Brain microvascular endothelial cell (primary cell): ENCODE data around the gene CALN1.

ENCODE experiments used
- DNase-seq: peaks from one replicate; pipeline ENCODE4 v3.0.0-alpha.2; 2020
- H3K27ac ChIP-seq: fragments of 250-450 bp; sonication (Bioruptor Pico); 2 replicates; pipeline ENCODE4 v1.5.1; 2020; ENCODE audit warnings: mild to moderate bottlenecking, moderate library complexity
- H3K27me3 ChIP-seq: fragments of 250-450 bp; sonication (Bioruptor Pico); replicated peaks from 2 replicates; pipeline ENCODE4 v1.5.1; 2020; ENCODE audit warnings: mild to moderate bottlenecking
- H3K36me3 ChIP-seq: fragments of 250-450 bp; sonication (Bioruptor Pico); replicated peaks from 2 replicates; pipeline ENCODE4 v1.5.1; 2020; ENCODE audit warnings: mild to moderate bottlenecking
- H3K4me3 ChIP-seq: 2 replicates; pipeline ENCODE4 v1.5.1; 2011; ENCODE audit warnings: low read depth, mild to moderate bottlenecking, control low read depth, low read length, moderate library complexity
- CTCF ChIP-seq: IDR thresholded peaks from 2 replicates; pipeline ENCODE4 v1.5.1; 2011; ENCODE audit warnings: low read depth, mild to moderate bottlenecking, moderate library complexity, low read length, control low read depth, inconsistent platforms; ENCODE audit errors: missing control alignments
- in situ Hi-C: cut with HindIII; loops from 2 replicates; pipeline ENCODE4 v1.10.0; 2017; ENCODE audit warnings: low sequenced_read_pairs, low pct_ligation_motif_present

CALN1 gene

GRCh38 chr7:72334066-72334465, 78.1 kb downstream of the CALN1 start:
- Histone ChIP-seq H3K4me3 (no peak overlapping the region), H3K36me3 (no peaks in the 10 kb centered on the region), H3K27ac (no peak overlapping the region), H3K27me3 (peaks cover 12% of the 10 kb centered on the region)
- DNase-seq = no peak
- in situ Hi-C loops = no loop called here
- no peak for TF ChIP-seq CTCF

- no peak overlapping the region for H3K27ac ChIP-seq
- no peaks in the 10 kb centered on the region for H3K36me3 ChIP-seq
- H3K27me3 ChIP-seq = no peaks in the 10 kb centered on the region
- no peak for TF ChIP-seq CTCF
- H3K4me3 ChIP-seq = no peak overlapping the region
- in situ Hi-C loops = no loop called here
- DNase-seq = no peak
Measured at GRCh38 chr7:72326811-72327210, 85.3 kb downstream of the CALN1 start.

- Histone ChIP-seq H3K27me3 (no peaks in the 10 kb centered on the region), H3K4me3 (no peak overlapping the region), H3K27ac (no peak overlapping the region), H3K36me3 (no peaks in the 10 kb centered on the region)
- DNase-seq = no peak
- TF ChIP-seq CTCF = no peak
- in situ Hi-C loops = no loop called here
Measured at GRCh38 chr7:72326365-72326764, 85.8 kb downstream of the CALN1 start.

DNA sequence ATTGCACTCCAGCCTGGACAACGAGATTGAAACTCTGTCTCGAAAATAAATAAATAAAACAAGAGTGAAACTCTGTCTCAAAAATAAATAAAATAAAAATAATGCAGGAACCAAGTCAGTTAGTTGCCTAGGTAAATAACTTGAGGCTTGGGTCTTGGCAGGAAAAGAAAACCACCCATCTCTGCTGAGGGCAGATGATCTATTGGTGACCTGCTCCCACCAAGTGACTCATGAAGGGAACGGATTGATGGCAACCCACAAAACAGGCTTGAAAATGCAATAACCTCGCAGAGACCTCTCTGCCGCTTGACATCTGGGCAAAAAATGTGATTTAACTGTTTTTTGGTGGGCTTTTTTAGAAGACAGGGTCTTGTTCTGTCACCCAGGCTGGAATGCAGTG, 86.6 kb downstream of the CALN1 start:
- DNase-seq = no peak
- no peak overlapping the region for H3K27ac ChIP-seq
- TF ChIP-seq CTCF = no peak
- H3K4me3 ChIP-seq = no peak overlapping the region
- H3K36me3 ChIP-seq = no peaks in the 10 kb centered on the region
- H3K27me3 ChIP-seq = no peaks in the 10 kb centered on the region
- in situ Hi-C loops = no loop called here

DNA sequence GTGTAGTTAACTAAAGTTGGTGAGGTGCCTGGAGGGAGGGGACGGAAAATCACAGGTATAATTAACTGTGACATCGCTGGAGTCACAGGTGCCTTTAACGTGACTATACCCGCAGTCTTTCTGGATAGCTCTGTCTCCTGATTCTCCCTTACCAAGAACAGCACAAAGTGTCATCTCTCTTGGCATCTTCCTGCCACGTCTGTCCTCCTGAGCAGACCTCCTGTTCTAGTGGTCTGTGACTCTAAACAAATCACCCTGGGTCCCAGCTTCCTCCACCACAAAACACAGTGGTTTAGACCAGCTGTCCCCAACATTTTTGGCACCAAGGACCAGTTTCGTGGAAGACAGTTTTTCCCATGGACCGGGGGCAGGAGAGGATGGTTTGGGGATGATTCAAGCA, 90.5 kb downstream of the CALN1 start:
- Histone ChIP-seq H3K4me3 (no peak overlapping the region), H3K36me3 (no peaks in the 10 kb centered on the region), H3K27me3 (no peaks in the 10 kb centered on the region), H3K27ac (no peak overlapping the region)
- no peak for TF ChIP-seq CTCF
- in situ Hi-C loops = no loop called here
- DNase-seq = no peak

GRCh38 chr7:72321081-72321480, 91.1 kb downstream of the CALN1 start:
- Histone ChIP-seq H3K4me3 (no peak overlapping the region), H3K36me3 (no peaks in the 10 kb centered on the region), H3K27ac (no peak overlapping the region), H3K27me3 (no peaks in the 10 kb centered on the region)
- in situ Hi-C loops = no loop called here
- TF ChIP-seq CTCF = no peak
- no peak for DNase-seq
